Frontal cortex (tissue), 4 donors: ENCODE results near the gene FNDC7. TPM values are rescaled to one million over a fixed set of nuclear protein-coding genes. Genes with fewer than 3 reads are reported as not detected.
"Not testable (repeated sequence)": the region's sequence is repeated elsewhere in the genome, so short reads cannot be mapped to it uniquely, and the experiment has no call there.

Source experiments
- DNase-seq, 2 donors: peaks; one replicate each; pipeline ENCODE4 v3.0.0; 2012; ENCODE audit warnings: low spot score in 2 of 2
- FAIRE-seq: peaks from 2 replicates; lab custom pipeline; 2012; peaks lifted over from hg19 to GRCh38; lab: Jason Lieb, UNC
- total RNA-seq: library from RNA; depleted of rRNA; stranded (reverse); fragments of >200 nt; gene quantifications from one replicate; pipeline ENCODE4 v1.2.3, GENCODE V29; 2014
- donor health status: control.
- donor health status: control.
- donor health status: control.

FNDC7 gene
- total RNA-seq, 1 donor from 2014 or later = under 0.01 TPM

GRCh38 chr1:108728327-108728923 lies 15.7 kb downstream of the FNDC7 start:
- FAIRE-seq = no peak

GRCh38 chr1:108729481-108729880 lies 16.8 kb downstream of the FNDC7 start:
- no peak for FAIRE-seq
- DNase-seq = no peak

More at GRCh38 chr1:108728327-108728923, 15.7 kb downstream of the FNDC7 start:
- DNase-seq = no peak

GRCh38 chr1:108732398-108732797 lies 19.7 kb downstream of the FNDC7 start:
- no peak for FAIRE-seq
- no peak for DNase-seq

- FAIRE-seq (no peak), DNase-seq (no peak)
Measured at GRCh38 chr1:108734171-108734865, 21.6 kb downstream of the FNDC7 start.

- FAIRE-seq (no peak), DNase-seq (no peak)
Measured at GRCh38 chr1:108742253-108742652, 29.5 kb downstream of the FNDC7 start.

- no peak for DNase-seq
- FAIRE-seq = no peak
Measured at GRCh38 chr1:108745980-108746381, 33.3 kb downstream of the FNDC7 start.

- FAIRE-seq = peak; percentile 13
Measured at GRCh38 chr1:108746382-108747170, 33.9 kb downstream of the FNDC7 start, which contains the start of gene STXBP3. STXBP3 (plus strand) TSS chr1:108746674; CDS start chr1:108746738, 64 bp downstream.

GRCh38 chr1:108747171-108747850 lies 34.6 kb downstream of the FNDC7 start:
- FAIRE-seq (no peak), DNase-seq (peak; percentile 40 to 41)

More at GRCh38 chr1:108746382-108747170, 33.9 kb downstream of the FNDC7 start, which contains the start of gene STXBP3:
- peak; percentile 96 to 97 for DNase-seq

- FAIRE-seq = no peak
- no peak for DNase-seq
Measured at GRCh38 chr1:108747898-108748297, 35.2 kb downstream of the FNDC7 start.

GRCh38 chr1:108749081-108749480 lies 36.4 kb downstream of the FNDC7 start:
- DNase-seq = no peak

GRCh38 chr1:108750476-108751181 lies 37.9 kb downstream of the FNDC7 start:
- DNase-seq (no peak), FAIRE-seq (no peak)

More at GRCh38 chr1:108749081-108749480, 36.4 kb downstream of the FNDC7 start:
- FAIRE-seq = no peak

- DNase-seq = no peak
- peak; percentile 15 for FAIRE-seq
Measured at GRCh38 chr1:108753363-108753762, 40.7 kb downstream of the FNDC7 start.

- FAIRE-seq (peak; percentile 53), DNase-seq (no peak)
Measured at GRCh38 chr1:108758796-108759195, 46.1 kb downstream of the FNDC7 start.

GRCh38 chr1:108767115-108767514 lies 54.4 kb downstream of the FNDC7 start:
- FAIRE-seq (no peak), DNase-seq (no peak)

- FAIRE-seq (no peak), DNase-seq (no peak)
Measured at GRCh38 chr1:108767708-108768107, 55.0 kb downstream of the FNDC7 start.

- DNase-seq (no peak), FAIRE-seq (no peak)
Measured at GRCh38 chr1:108777839-108778238, 65.1 kb downstream of the FNDC7 start.

- no peak for FAIRE-seq
Measured at GRCh38 chr1:108779455-108779854, 66.7 kb downstream of the FNDC7 start.

GRCh38 chr1:108780937-108781574 lies 68.3 kb downstream of the FNDC7 start:
- no peak for DNase-seq

More at GRCh38 chr1:108779455-108779854, 66.7 kb downstream of the FNDC7 start:
- no peak for DNase-seq

GRCh38 chr1:108781575-108781944 lies 68.9 kb downstream of the FNDC7 start:
- FAIRE-seq, DNase-seq: not testable (repeated sequence)

More at GRCh38 chr1:108780937-108781574, 68.3 kb downstream of the FNDC7 start:
- FAIRE-seq = no peak
